GM18861 (cell line): ENCODE data around the gene PPM1L.

Experiments used
- ATAC-seq: cut with Tn5 transposase; IDR thresholded peaks from one replicate; pipeline ENCODE4 v1.9.1; 2021; ENCODE audit not compliant: unreplicated experiment

The PPM1L gene

GRCh38 chr3:160842021-160843005 is 86.3 kb downstream of the PPM1L start:
- no peak for ATAC-seq

- ATAC-seq = no peak
Measured at GRCh38 chr3:160851629-160852210, 95.7 kb downstream of the PPM1L start.

DNA sequence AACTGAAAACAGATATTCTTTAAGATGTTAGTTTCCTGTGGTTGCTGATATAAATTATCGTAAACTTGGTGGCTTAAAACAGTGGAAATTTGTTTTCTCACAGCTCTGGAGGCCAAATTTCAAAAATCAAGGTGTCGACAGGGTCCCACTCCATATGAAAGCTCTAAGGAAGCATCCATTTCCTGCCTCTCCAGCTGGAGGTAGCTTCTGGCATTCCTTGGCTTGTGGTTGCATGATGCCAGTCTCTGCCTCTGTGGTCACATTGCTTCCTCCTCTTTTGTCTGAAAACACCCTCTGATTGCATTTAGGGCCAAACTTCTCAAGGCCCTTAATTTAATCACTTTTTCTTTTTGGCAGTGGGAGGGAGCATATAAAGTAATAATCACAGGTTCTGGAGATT is 96.8 kb downstream of the PPM1L start:
- ATAC-seq = no peak

- no peak for ATAC-seq
Measured at GRCh38 chr3:160856450-160856849, 100.4 kb downstream of the PPM1L start.

GRCh38 chr3:160857476-160858119 is 101.6 kb downstream of the PPM1L start:
- no peak for ATAC-seq

DNA sequence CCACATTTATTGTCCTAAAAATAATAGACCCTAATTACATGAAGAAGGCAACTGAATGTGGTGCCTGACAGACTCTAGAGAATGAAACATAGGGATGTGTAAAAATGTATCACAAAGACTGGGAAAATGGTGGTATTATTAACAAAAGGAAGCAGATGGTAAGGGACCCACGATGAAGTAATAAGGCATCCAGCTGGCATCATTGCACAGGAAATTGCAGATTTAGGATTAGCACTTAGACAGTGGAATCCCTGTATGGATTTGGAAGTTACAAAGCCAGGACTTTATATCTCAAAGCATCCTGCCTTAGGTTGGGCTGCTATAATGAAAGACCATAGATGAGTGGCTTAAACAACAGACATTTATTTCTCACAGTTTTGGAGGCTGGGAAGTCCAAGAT is 104.3 kb downstream of the PPM1L start:
- no peak for ATAC-seq

DNA sequence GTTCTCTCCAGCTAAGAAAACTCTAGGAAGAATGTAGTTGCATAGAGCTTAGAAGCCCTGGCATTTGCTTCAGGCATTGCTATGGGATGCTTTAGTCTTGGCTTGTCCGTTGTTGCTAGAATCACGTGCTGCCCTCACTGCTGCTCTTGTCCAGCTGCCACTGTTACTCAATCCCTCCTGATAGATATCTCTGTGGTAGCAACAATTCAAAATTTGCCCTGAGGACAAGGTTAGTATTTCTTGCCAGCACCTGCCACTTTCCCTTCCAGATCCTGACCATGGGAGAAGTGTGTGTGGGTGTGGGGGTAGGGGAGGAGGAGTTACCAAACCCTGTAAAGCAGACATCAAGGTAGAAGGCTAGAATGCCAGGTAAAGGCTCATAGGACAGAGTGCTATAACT is 113.8 kb downstream of the PPM1L start:
- no peak for ATAC-seq

DNA sequence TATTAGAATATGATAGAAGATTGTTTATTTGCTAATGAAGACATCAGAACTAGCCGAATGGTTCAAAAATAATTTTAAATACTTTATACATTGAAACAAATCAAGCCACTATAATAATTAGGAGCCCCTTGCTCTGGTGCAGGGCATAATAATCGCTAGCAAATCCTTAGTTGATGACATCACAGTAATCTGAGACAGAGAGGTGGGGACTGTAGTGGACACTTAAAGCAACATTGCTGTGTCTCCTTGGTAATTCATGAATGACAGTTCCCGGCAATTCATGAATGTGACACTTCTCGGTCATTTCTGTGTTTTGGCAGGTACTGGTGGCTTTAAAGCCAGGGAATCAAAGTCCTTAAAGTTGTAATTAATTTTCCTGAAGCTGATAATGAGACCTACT is 114.3 kb downstream of the PPM1L start:
- ATAC-seq = no peak

DNA sequence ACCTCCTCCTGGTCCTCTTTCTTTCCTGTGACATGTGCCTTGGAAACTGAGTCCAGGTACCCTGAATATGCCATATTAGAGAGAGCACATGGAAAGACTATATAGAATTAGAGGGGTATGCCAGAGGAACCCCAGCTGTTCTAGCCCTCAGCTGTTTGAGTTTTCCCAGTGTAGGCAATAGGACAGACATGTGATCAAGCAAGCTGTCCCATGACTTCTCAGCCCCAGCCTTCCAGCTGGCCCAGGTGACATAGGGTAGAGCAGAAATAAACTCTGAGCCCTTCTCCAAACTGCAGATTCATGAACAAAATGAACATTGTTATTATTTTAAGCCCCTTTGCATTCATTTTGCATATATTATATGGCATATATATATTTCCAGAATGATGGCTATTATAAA is 118.7 kb downstream of the PPM1L start:
- ATAC-seq = no peak

DNA sequence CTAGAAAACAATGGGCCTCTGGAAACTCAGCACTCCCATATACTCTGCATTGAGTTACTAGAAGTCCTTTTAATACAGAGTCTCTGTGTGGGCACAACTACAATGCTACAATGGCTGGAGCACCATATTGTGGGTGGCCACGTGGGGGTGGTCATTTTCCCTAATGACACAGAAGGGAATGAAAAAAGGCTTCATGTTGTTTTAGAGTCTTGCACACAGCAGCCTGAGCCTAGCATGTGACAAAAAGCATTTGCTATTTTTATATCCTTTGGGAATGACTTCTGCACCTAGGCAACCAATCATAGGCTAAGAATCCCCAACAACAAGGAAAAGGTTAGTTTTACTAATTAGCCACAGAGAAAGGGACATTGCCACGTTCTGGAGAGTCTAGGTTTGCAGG is 120.6 kb downstream of the PPM1L start:
- ATAC-seq = no peak

DNA sequence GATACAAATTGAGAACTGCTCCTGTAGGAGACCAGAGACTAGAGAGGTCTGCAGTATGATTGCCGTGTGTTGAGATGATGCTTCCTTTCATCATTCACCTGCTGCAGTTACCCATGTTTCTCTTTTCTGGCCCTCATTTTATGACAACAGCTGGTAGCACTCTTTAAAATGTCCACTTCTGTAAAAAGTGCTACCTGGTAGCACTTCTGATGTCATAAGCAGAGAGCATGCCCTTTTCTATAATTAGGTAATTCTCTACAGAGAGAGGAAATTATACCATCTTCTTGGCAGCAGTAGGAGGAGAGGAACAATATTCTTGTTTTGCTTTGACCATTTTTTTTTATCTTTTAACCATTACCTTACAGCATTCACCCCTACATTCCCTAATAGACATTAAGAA is 123.8 kb downstream of the PPM1L start:
- no peak for ATAC-seq

GRCh38 chr3:160883373-160883772 is 127.3 kb downstream of the PPM1L start:
- ATAC-seq = no peak

GRCh38 chr3:160885791-160886286 is 129.8 kb downstream of the PPM1L start:
- no peak for ATAC-seq

DNA sequence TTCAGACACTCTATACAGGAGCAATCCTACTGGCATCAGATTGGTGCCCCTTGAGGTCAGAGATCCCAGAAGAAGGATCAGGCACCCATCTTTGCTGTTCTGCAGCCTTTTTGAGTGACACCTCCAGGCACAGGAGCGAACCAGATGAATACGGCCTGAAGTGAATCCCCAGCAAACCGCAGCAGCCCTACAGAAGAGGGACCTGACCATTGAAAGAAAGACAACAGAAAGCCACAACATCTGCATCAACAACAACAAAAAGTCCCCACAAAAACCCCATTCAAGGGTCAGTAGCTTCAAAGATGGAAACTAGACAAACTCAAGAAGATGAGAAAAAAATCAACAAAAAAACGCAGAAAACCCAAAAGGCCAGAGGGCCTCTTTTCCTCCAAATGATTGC is 130.4 kb downstream of the PPM1L start:
- peak; percentile 83 for ATAC-seq

DNA sequence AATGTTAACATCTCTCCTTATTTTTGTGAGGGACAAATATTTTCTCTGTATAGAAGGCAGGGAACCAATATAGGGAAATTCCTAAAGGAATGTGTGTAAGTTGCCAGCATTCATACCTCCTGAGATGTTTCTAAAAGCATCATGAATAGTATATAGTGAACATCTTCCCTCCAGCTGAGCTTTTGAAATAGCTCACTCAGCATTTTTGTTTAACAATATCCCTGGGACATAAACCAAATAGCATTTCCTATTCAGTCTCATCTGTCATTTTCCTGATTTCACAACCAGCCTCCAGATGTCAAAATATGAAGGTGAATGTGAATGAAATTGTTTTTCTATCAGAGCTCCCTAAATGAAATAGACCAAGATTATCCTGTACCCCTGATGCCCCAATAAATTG is 137.2 kb downstream of the PPM1L start:
- ATAC-seq = no peak

GRCh38 chr3:160904691-160905090 is 148.7 kb downstream of the PPM1L start:
- no peak for ATAC-seq

GRCh38 chr3:160906646-160907045 is 150.6 kb downstream of the PPM1L start:
- ATAC-seq = no peak

GRCh38 chr3:160909917-160910316 is 153.9 kb downstream of the PPM1L start:
- ATAC-seq = no peak

- no peak for ATAC-seq
Measured at GRCh38 chr3:160911411-160911810, 155.4 kb downstream of the PPM1L start.

DNA sequence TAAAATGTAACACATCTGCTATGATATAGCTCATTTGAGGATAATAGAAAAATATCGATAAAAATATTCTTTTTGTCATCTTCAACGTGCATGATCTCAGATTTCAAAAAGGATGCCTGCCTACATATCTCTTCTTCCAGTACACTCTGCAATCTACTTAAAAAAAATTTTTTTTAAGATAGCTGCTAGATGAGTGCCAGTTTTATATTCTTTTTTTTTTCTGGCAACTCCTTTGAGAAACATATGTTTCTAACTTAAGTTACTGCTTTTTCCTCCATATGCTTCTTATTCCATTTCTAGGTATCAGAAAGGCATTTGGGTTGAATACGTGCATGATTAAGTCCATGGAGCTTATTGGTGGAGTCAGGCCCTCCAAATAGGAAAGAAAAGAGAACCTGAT is 160.4 kb downstream of the PPM1L start:
- no peak for ATAC-seq

- ATAC-seq = no peak
Measured at GRCh38 chr3:160919942-160920341, 163.9 kb downstream of the PPM1L start.
